Nephron (organoid): ENCODE measurements around the gene JUNB.
A peak's percentile ranks its signal among the peaks of the same experiment; 100 is the strongest.

Experiments used
- H3K27ac Mint-ChIP-seq, 3 experiments: 2 replicates each; pipeline ENCODE4 v1.8.0; 2020; ENCODE audit warnings: mixed read lengths in 3 of 3, mild to moderate bottlenecking in 2 of 3, moderate library complexity in 1 of 3
- H3K27me3 Mint-ChIP-seq: 2 replicates; pipeline ENCODE4 v1.8.0; 2021; ENCODE audit warnings: low read depth, mild to moderate bottlenecking, moderate library complexity, mixed read lengths
- H3K36me3 Mint-ChIP-seq: 2 replicates; pipeline ENCODE4 v1.8.0; 2020; ENCODE audit warnings: low read depth, mixed read lengths
- H3K4me1 Mint-ChIP-seq: 2 replicates; pipeline ENCODE4 v1.8.0; 2020; ENCODE audit warnings: mixed read lengths
- H3K4me3 Mint-ChIP-seq, 3 experiments: 2 replicates each; pipeline ENCODE4 v1.8.0; 2020; ENCODE audit warnings: mild to moderate bottlenecking in 3 of 3, mixed read lengths in 3 of 3, moderate library complexity in 2 of 3
- H3K9me3 Mint-ChIP-seq: 2 replicates; pipeline ENCODE4 v1.8.0; 2020; ENCODE audit warnings: mixed read lengths
- CTCF ChIP-seq, 3 experiments: fragments of 200-600 bp; sonication (generic); IDR thresholded peaks; one replicate each; pipeline ENCODE4 v1.5.0; 2021; ENCODE audit warnings: antibody characterized with exemption in 3 of 3; ENCODE audit not compliant: unreplicated experiment in 3 of 3

Gene JUNB

GRCh38 chr19:12791345-12792050 is at the start of gene JUNB:
Gene JUNB, plus strand, starts transcription at chr19:12791486. Its CDS starts 286 bp downstream, at chr19:12791772.
- H3K9me3 Mint-ChIP-seq = no peaks in the 10 kb centered on the region
- peaks cover 3% of the 10 kb centered on the region for H3K36me3 Mint-ChIP-seq
- no peaks in the 10 kb centered on the region for H3K27me3 Mint-ChIP-seq
- H3K4me1 Mint-ChIP-seq = peaks cover 40% of the 10 kb centered on the region
- H3K4me3 Mint-ChIP-seq = peak within 1 kb of the TSS; percentile 94 to 98 (median 96)
- TF ChIP-seq CTCF (IDR thresholded peaks at IDR 0.05; ENCODE audit: unreplicated experiment in 3 of 3) = no peak
- peak within 1 kb of the TSS; percentile 85 to 94 (median 88) for H3K27ac Mint-ChIP-seq

- Mint-ChIP-seq H3K27ac (no peak overlapping the region), H3K9me3 (peaks cover 4% of the 10 kb centered on the region), H3K4me1 (no peaks in the 10 kb centered on the region), H3K4me3 (no peak overlapping the region), H3K36me3 (peaks cover 58% of the 10 kb centered on the region), H3K27me3 (peaks cover 25% of the 10 kb centered on the region)
- no peak for TF ChIP-seq CTCF (IDR thresholded peaks at IDR 0.05; ENCODE audit: unreplicated experiment in 3 of 3)
Measured at GRCh38 chr19:12745166-12745897, 46.0 kb upstream of the JUNB start.

GRCh38 chr19:12748489-12748888 is 42.8 kb upstream of the JUNB start:
- H3K27me3 Mint-ChIP-seq = peaks cover 56% of the 10 kb centered on the region
- no peak overlapping the region for H3K27ac Mint-ChIP-seq
- H3K4me1 Mint-ChIP-seq = no peaks in the 10 kb centered on the region
- H3K4me3 Mint-ChIP-seq = no peak overlapping the region
- peaks cover 4% of the 10 kb centered on the region for H3K9me3 Mint-ChIP-seq
- peaks cover 41% of the 10 kb centered on the region for H3K36me3 Mint-ChIP-seq
- TF ChIP-seq CTCF (IDR thresholded peaks at IDR 0.05; ENCODE audit: unreplicated experiment in 3 of 3) = no peak

- H3K4me3 Mint-ChIP-seq = no peak overlapping the region
- TF ChIP-seq CTCF (IDR thresholded peaks at IDR 0.05; ENCODE audit: unreplicated experiment in 3 of 3) = no peak
- H3K27me3 Mint-ChIP-seq = peaks cover 57% of the 10 kb centered on the region
- H3K9me3 Mint-ChIP-seq = peaks cover 4% of the 10 kb centered on the region
- H3K27ac Mint-ChIP-seq = no peak overlapping the region
- peaks cover 32% of the 10 kb centered on the region for H3K36me3 Mint-ChIP-seq
- no peaks in the 10 kb centered on the region for H3K4me1 Mint-ChIP-seq
Measured at GRCh38 chr19:12749938-12750521, 41.3 kb upstream of the JUNB start.

GRCh38 chr19:12750851-12751250 is 40.4 kb upstream of the JUNB start:
- Mint-ChIP-seq H3K36me3 (peaks cover 24% of the 10 kb centered on the region), H3K27me3 (peaks cover 54% of the 10 kb centered on the region), H3K4me1 (no peaks in the 10 kb centered on the region), H3K27ac (no peak overlapping the region), H3K9me3 (peaks cover 4% of the 10 kb centered on the region), H3K4me3 (no peak overlapping the region)
- TF ChIP-seq CTCF (IDR thresholded peaks at IDR 0.05; ENCODE audit: unreplicated experiment in 3 of 3) = no peak
